GM12891 (cell line): ENCODE data around the gene DAZAP2.

Experiments used
- DNase-seq: peaks from one replicate; pipeline ENCODE4 v3.0.0; 2011; ENCODE audit warnings: low spot score; ENCODE audit not compliant: insufficient read length
- FAIRE-seq: peaks from 2 replicates; lab custom pipeline; 2011; peaks lifted over from hg19 to GRCh38; lab: Jason Lieb, UNC
- PAX5 ChIP-seq: IDR thresholded peaks from 2 replicates; pipeline ENCODE4 v1.6.1; 2011; ENCODE audit warnings: low read length, moderate library complexity, mild to moderate bottlenecking; ENCODE audit not compliant: insufficient read depth, severe bottlenecking
- POLR2A ChIP-seq: IDR thresholded peaks from 2 replicates; pipeline ENCODE4 v1.6.1; 2011; ENCODE audit warnings: low read depth, low read length, control low read depth
- POLR2AphosphoS5 ChIP-seq: IDR thresholded peaks from 2 replicates; pipeline ENCODE4 v1.6.1; 2011; ENCODE audit warnings: low read depth, low read length, control low read depth
- POU2F2 ChIP-seq: IDR thresholded peaks from 2 replicates; pipeline ENCODE4 v1.6.1; 2011; ENCODE audit warnings: low read depth, mild to moderate bottlenecking, control low read depth, low read length, moderate library complexity
- SPI1 ChIP-seq: IDR thresholded peaks from 2 replicates; pipeline ENCODE4 v1.6.1; 2011; ENCODE audit warnings: low read depth, low read length, control low read depth
- TAF1 ChIP-seq: IDR thresholded peaks from 2 replicates; pipeline ENCODE4 v1.6.1; 2011; ENCODE audit warnings: low read depth, low read length, control low read depth

Gene DAZAP2

GRCh38 chr12:51198568-51199365 lies 39.9 kb upstream of the DAZAP2 start:
- FAIRE-seq (no peak), DNase-seq (no peak)
- TF ChIP-seq TAF1 (no peak), POU2F2 (no peak), SPI1 (no peak), POLR2AphosphoS5 (no peak), PAX5 (no peak), POLR2A (no peak)

GRCh38 chr12:51199366-51199945 lies 39.2 kb upstream of the DAZAP2 start:
- no peak for DNase-seq
- TF ChIP-seq POU2F2 (no peak), POLR2AphosphoS5 (no peak), TAF1 (no peak), SPI1 (no peak), POLR2A (no peak), PAX5 (no peak)
- FAIRE-seq: no peak

GRCh38 chr12:51200156-51200555 lies 38.5 kb upstream of the DAZAP2 start:
- DNase-seq: no peak
- TF ChIP-seq TAF1: no peak
- FAIRE-seq: no peak

- TF ChIP-seq SPI1 (no peak), POU2F2 (no peak), POLR2A (no peak), POLR2AphosphoS5 (no peak), TAF1 (no peak), PAX5 (no peak)
- DNase-seq (no peak), FAIRE-seq (no peak)
These were observed 37.8 kb upstream of the DAZAP2 start for GRCh38 chr12:51200806-51201205.

- FAIRE-seq (no peak), DNase-seq (no peak)
- TF ChIP-seq POLR2A: no peak
- no peak for TF ChIP-seq TAF1
- TF ChIP-seq POLR2AphosphoS5: no peak
- no peak for TF ChIP-seq POU2F2
- no peak for TF ChIP-seq PAX5
- TF ChIP-seq SPI1: no peak
These were observed 35.9 kb upstream of the DAZAP2 start for GRCh38 chr12:51202718-51203117.

- no peak for FAIRE-seq
These were observed 33.3 kb upstream of the DAZAP2 start for GRCh38 chr12:51205350-51205749.

GRCh38 chr12:51208016-51208660 lies 30.5 kb upstream of the DAZAP2 start:
- DNase-seq: no peak
- TF ChIP-seq SPI1: no peak
- TF ChIP-seq TAF1: no peak
- no peak for TF ChIP-seq POLR2AphosphoS5
- TF ChIP-seq PAX5: no peak
- TF ChIP-seq POLR2A: no peak
- no peak for TF ChIP-seq POU2F2
- no peak for FAIRE-seq

More at GRCh38 chr12:51205350-51205749, 33.3 kb upstream of the DAZAP2 start:
- no peak for TF ChIP-seq POU2F2
- no peak for TF ChIP-seq SPI1
- TF ChIP-seq PAX5: no peak
- no peak for TF ChIP-seq TAF1
- no peak for TF ChIP-seq POLR2A
- TF ChIP-seq POLR2AphosphoS5: no peak
- DNase-seq: no peak

GRCh38 chr12:51209259-51209658 lies 29.4 kb upstream of the DAZAP2 start:
- no peak for TF ChIP-seq TAF1
- TF ChIP-seq POLR2AphosphoS5: no peak
- no peak for TF ChIP-seq PAX5
- TF ChIP-seq SPI1: no peak
- no peak for FAIRE-seq
- no peak for DNase-seq

- TF ChIP-seq PAX5 (no peak), POLR2AphosphoS5 (no peak), SPI1 (no peak), TAF1 (no peak), POU2F2 (no peak), POLR2A (no peak)
- no peak for FAIRE-seq
- DNase-seq: no peak
These were observed 27.8 kb upstream of the DAZAP2 start for GRCh38 chr12:51210690-51211395.

- no peak for FAIRE-seq
- DNase-seq: no peak
- TF ChIP-seq SPI1: no peak
- TF ChIP-seq POLR2A: no peak
- TF ChIP-seq POU2F2: no peak
- TF ChIP-seq TAF1: no peak
- TF ChIP-seq PAX5: no peak
- TF ChIP-seq POLR2AphosphoS5: no peak
These were observed 23.7 kb upstream of the DAZAP2 start for GRCh38 chr12:51214895-51215294.
